Left kidney (tissue), 2 donors: ENCODE measurements around the gene ATXN1. TPM values are rescaled to one million over a fixed set of nuclear protein-coding genes. Genes with fewer than 3 reads are reported as not detected.

ENCODE experiments used
- DNase-seq: peaks from one replicate; pipeline ENCODE4 v3.0.0-alpha.2; 2013
- polyA plus RNA-seq: library from polyadenylated mRNA; unstranded; fragments of 120-200 nt; gene quantifications from one replicate; pipeline ENCODE4 v1.2.1, GENCODE V29; 2013; ENCODE audit not compliant: insufficient read length

Gene ATXN1
- polyA plus RNA-seq, 1 donor, result 23.6 TPM

DNA sequence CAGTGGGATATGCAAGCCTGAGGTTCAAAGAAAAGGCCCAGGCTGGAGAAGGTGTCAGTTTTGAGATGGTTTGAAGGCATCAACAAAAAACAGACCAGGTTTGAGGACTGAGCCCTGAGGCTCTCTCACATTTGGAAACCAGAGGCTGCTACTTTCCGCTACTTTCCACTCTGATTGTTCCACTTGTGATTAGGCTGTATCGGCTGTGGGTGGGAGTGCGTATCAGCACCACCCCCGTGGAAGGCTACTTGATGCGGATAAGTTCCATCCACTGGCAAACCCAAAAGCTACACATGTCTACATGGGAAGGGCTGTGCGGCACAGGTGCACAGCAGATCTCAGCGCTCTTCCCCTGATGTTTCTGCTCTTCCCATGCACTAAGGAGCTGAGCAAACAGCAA lies 324.2 kb downstream of the ATXN1 start:
- no peak for DNase-seq

DNA sequence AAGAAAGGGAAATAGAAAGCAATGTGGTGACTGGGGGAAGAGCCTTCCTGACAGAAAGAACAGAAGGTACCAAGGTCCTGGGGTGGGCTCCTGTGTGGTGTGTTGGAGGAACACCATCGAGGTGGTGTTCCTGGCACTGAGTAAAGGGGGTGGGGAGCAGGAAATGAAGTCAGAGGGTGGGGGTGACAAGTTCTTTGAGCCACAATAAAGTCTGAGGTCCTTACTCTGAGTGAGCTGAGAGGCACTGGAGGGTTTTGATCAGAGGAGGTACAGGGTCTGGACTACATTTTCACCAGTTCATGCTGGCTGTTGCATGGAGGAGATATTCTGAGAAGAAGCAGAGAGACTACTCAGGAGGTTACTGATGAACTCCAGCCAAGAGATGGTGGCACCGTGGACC lies 324.7 kb downstream of the ATXN1 start:
- DNase-seq, result no peak

DNA sequence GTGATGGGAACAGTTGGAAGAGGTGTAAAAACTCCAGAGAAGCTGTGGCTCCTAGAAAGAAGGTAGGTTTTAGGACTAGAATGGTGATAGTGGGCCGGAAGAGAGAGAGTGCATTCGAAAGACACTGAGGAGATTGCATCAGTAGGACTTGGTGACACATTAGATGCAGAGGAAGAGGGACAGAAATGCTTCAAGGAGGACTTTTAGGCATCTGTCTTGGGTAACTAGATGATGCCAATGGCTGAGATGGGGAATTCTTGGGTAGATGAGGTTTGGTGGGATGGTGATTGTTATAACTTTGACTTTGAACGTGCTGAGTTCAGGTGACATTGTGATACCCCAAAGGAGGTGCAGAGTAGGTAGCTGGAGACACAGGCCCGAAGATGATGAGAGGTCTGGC lies 326.4 kb downstream of the ATXN1 start:
- no peak for DNase-seq

- no peak for DNase-seq
These were observed 327.8 kb downstream of the ATXN1 start for GRCh38 chr6:16433338-16433890.

DNA sequence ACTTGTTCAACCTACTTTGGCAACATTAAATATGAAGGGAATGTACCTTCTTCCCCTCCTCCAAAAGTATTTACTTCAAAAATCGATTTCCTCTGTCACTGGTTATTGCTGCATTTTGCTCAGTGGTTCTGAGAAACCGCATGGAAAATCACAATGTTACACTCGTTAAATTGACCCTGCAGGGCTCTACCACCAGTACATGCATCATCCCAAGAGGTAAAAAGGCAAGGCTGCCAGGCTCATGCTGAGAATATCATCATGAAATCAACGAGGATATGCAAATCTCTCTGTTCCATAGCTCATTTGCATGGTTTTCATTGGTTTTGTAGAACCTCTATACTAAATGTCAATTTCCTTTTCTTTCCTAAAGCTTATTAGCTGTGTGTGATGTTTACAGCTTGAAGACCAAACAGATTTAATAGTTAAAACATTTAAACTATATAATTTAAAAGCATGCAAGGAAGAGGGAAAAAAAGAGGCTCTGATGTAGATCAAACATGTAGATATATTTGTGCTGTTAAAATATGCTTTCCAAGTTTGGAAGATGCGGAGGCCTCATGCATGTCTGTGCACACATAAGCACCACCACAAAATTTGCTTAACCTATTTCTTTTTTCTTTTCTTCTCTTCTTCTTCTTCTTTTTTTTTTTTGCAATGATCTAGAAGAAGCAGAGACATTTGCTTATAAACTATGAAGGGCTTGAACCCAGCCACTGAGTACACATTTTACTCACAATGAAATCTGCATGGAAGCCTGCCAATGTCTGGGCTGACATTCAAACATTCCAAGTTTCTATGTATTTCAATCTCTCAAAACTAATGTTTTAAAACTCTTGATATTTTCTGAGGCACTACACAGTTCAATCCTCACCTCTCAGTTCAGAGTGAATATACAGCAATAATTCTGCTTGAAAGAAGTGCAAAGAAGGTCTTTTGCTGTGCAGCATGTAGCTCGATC lies 328.9 kb downstream of the ATXN1 start:
- no peak for DNase-seq

- no peak for DNase-seq
These were observed 330.2 kb downstream of the ATXN1 start for GRCh38 chr6:16431106-16431505.

- DNase-seq, result no peak
These were observed 330.7 kb downstream of the ATXN1 start for GRCh38 chr6:16430391-16431089.

DNA sequence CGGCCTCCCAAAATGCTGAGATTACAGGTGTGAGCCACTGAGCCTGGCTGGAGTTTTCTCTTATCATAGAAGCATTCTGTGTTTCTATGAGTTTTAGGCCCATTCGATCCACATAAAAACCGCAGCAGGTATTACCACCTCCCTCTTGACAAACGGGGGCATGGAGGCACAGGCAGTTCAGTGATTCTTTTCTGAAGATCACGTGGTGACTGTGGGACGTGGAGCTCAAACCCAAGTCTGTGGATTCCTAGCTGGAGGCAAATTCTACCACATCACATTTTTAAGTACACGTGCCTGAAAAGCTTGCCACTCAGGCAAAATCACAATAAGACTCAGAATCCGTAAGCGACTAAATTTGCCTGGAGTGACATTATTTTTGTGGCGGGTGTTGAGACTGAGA lies 331.6 kb downstream of the ATXN1 start:
- no peak for DNase-seq

GRCh38 chr6:16427124-16427523 lies 334.1 kb downstream of the ATXN1 start:
- DNase-seq, result no peak

GRCh38 chr6:16425881-16426615 lies 335.2 kb downstream of the ATXN1 start:
- no peak for DNase-seq

DNA sequence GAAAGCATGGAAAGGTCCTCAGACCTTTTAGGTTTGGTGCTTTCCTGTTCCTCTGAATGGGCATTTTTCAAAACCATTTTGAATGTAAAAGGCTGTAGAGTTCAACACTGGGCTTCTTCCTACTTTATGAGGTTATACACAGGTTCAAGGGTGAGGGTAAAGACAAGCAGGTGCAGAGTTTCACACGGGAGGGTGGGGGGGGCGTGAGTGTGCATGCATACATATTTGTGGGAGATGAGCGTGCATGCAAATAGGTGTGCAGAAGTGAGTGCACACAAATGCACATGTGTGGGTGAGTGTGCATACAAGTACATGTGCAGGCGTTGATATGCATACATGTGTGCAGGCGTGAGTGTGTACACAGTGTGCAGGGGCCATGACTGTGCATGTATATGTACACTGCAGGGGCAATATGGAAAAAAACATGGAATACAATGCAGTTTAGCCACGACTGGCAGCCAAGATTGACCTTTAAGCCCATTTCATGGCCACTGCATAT lies 339.7 kb downstream of the ATXN1 start:
- DNase-seq, result no peak

DNA sequence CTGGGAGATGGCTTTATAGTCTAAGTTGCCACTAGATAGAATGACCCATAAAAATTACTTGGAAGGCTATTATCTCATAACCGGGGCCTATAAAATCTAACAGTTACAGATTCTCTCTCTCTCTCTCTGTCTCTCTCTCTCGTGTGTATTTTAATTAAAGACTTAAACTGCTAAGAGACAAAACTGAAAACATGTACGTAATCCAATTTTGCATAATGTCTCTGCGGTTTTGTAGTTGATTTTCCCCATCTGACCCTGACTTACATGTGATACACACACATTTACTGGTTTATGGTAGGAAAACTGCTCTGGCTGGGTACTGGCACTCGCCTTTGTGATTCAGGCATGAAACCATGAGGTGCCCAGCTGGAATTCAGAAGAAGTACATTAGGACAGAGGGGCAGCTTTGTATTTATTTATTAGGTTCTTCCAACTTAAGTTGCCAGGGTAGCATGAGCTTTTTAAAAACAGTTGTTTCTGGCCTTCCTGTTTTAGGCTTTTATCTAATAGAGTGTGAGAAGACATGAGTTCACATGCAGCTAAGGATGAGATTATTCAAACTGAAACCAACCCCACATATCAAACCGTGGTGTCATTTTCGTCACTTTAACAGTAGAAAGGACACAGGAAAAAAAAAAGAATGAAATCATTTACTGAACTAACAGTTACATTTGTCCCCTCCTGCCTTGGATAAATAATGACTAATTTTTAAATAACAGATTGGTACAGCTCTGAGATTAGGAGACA lies 340.4 kb downstream of the ATXN1 start:
- no peak for DNase-seq

GRCh38 chr6:16420337-16420714 lies 340.9 kb downstream of the ATXN1 start:
- DNase-seq, result no peak

DNA sequence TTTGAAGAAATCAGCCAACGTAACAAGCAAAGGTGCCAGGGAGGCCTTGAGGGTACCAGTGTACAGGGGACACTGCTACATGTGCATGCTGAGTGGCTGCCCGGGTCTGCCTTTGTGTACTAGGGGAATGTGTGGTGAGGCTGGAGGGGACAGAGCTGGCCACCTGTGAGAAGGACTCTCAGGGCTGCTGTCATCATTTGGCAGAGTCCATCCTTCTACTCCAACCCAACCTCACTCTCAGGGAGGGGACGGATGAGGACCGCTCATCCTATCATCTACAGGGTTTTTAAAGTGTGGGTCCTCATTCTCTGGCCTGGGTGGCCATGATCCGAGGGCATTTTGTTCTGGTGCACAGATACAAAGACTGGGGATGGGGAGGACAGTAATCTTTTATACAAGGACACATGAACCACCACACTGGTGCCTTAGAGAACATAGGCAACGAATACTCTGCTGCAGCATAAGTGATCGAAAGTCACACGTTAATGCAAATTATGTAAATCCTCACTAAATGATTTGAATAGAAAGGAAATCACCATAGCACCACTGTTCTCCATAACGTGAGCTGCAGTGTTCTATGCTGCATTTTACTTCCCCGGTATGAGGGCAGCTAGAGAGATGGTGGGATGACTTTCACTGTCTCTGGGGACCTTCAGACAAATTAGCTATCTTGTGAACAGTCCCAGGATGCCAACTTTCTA lies 341.5 kb downstream of the ATXN1 start:
- no peak for DNase-seq

DNA sequence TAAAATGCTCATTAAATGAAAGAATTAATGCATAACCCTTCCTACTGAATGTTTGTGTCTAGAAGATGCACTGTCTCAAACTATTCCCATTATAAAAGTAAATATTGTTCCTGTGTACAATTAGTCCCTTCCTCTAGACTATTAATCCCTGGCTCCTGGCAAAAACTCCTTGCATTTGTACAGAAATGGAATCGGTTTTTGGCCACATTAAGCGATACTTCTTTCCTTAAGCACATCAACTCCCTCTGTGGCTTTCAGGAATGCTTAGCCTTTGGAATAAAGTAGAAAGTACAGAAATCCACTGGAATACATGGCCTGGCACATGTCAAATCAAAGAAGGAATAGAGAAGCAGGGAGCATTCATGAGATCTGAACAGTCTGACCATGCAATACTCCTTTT lies 343.1 kb downstream of the ATXN1 start:
- no peak for DNase-seq

DNA sequence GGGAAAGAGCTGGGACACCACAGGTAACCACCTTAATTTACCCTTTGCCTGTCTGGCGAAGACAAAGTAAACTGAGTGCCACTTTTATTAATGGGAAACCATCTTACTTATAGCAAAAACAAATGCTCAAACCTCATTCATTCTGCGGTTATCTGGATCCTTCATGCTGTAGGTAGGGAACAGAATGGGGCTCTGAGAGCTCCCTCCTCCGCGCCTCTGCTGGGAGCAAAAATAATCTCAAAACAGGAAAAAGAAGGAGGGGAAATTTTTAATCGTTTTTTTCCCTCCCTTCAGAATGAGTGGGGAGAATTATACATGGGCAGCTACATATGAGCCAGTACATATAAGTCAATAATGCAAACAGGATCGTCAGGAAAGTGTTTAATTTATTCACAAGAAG lies 345.6 kb downstream of the ATXN1 start:
- DNase-seq, result no peak

DNA sequence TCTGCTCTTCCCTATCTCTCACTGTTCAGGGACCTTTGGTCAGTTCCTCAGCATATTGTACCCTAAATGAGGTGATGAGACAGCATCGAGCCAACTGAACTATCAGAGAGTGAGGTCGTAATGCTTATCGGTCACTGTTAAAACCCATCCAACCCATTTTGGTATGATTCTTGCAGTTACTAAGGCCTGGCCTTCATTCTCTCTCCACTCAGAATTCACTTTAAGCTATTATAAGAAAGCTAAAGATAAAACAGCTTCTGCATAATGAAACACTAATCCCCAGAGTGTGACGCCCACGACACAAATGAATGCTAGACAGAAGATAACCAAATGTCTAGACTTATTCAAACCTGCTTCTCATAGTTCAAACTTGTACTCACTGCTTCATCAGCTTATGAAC lies 347.1 kb downstream of the ATXN1 start:
- no peak for DNase-seq

GRCh38 chr6:16413399-16413798 lies 347.9 kb downstream of the ATXN1 start:
- DNase-seq, result no peak

DNA sequence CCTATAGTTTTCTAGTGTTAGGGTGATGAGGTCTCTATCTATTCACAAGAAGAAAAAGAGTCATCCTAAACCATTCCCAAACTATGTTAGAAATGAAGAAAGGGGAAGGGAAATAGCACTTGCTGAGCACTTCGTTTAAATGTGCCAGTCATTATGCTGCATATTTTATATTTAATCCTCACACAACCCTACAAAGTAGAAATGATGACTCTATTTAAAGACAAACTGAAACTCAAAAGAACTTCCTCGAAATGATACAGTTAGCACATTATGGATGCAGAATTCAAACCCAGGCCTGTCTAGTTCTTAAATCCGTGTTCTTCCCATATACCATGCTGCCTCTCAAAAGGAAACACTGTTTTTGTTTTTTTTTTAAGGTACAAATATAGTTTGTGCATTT lies 348.3 kb downstream of the ATXN1 start:
- no peak for DNase-seq

DNA sequence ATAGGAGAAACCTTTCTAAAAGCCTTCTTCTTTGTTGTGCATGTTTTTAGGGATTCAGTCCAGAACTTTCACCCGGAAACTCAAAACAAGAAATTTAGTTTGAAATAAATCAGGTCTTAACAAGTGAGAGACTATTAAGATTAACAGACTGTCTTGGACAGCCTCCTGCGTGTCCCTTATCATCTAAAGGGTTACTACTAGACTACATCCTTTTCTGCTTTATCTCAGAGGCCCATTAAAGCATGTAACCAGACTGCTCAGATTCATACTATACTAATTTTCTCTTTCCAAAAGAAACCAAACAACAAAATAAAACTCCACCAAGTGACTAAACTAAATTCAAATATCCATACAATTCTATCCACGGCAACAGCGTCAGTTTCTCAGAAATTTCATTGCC lies 349.1 kb downstream of the ATXN1 start:
- no peak for DNase-seq
